GM18498 (cell line): ENCODE data around the gene PANK4.

ENCODE experiments used
- ATAC-seq: cut with Tn5 transposase; IDR thresholded peaks from one replicate; pipeline ENCODE4 v1.9.1; 2021; ENCODE audit warnings: mild to moderate bottlenecking, moderate library complexity; ENCODE audit not compliant: unreplicated experiment

Gene PANK4

GRCh38 chr1:2530513-2531361 is 4.3 kb upstream of the PANK4 start:
- ATAC-seq, result no peak

GRCh38 chr1:2529784-2530512 is 3.6 kb upstream of the PANK4 start, which contains the start of gene HES5:
Gene HES5, minus strand, starts transcription at chr1:2530263. Its CDS starts 99 bp downstream, at chr1:2530164.
- no peak for ATAC-seq

GRCh38 chr1:2528966-2529783 is 2.8 kb upstream of the PANK4 start:
- ATAC-seq, result no peak

GRCh38 chr1:2528611-2528965 is 2.2 kb upstream of the PANK4 start:
- ATAC-seq, result no peak

- ATAC-seq, result no peak
Observed at GRCh38 chr1:2528016-2528415, 1.6 kb upstream of the PANK4 start.

GRCh38 chr1:2527556-2527860 is 1.1 kb upstream of the PANK4 start:
- ATAC-seq, result no peak

- ATAC-seq, result peak; percentile 26
Observed at GRCh38 chr1:2526824-2527555, 594 bp upstream of the PANK4 start.

GRCh38 chr1:2525572-2525919 is 850 bp downstream of the PANK4 start:
- no peak for ATAC-seq

GRCh38 chr1:2523891-2524609 is 2.3 kb downstream of the PANK4 start:
- ATAC-seq, result no peak

- ATAC-seq, result no peak
Observed at GRCh38 chr1:2523191-2523890, 3.1 kb downstream of the PANK4 start.

- no peak for ATAC-seq
Observed at GRCh38 chr1:2522230-2522629, 4.2 kb downstream of the PANK4 start.

- ATAC-seq, result no peak
Observed at GRCh38 chr1:2520806-2521205, 5.6 kb downstream of the PANK4 start.

- no peak for ATAC-seq
Observed at GRCh38 chr1:2520206-2520605, 6.2 kb downstream of the PANK4 start.

- ATAC-seq, result no peak
Observed at GRCh38 chr1:2519729-2520128, 6.7 kb downstream of the PANK4 start.

- no peak for ATAC-seq
Observed at GRCh38 chr1:2519029-2519685, 7.2 kb downstream of the PANK4 start.

- ATAC-seq, result no peak
Observed at GRCh38 chr1:2518528-2518927, 7.9 kb downstream of the PANK4 start.

GRCh38 chr1:2517966-2518365 is 8.4 kb downstream of the PANK4 start:
- ATAC-seq, result no peak

GRCh38 chr1:2516946-2517345 is 9.4 kb downstream of the PANK4 start:
- ATAC-seq, result no peak

- no peak for ATAC-seq
Observed at GRCh38 chr1:2516124-2516523, 10.3 kb downstream of the PANK4 start.
